ENCODE results near the gene DNAH12. TPM values are rescaled to one million over a fixed set of nuclear protein-coding genes. Genes with fewer than 3 reads are reported as not detected.

DNAH12 gene
- total and polyA plus RNA-seq, 2 of the 13 experiments (the other 11 are each of a cell fraction or from before 2014, with no cell fraction given) = 0.11 TPM

GRCh38 chr3:57397175-57398026 is 146.7 kb downstream of the DNAH12 start (continued):
- no peak; the same call in 1 of the 2 replicates for TF ChIP-seq ZNF281 (CRISPR knock-in tag; IDR thresholded peaks at IDR 0.05; ENCODE audit: borderline replicate concordance)
- no peak for TF ChIP-seq SETDB1 (CRISPR knock-in tag; IDR thresholded peaks at IDR 0.05; ENCODE audit: borderline replicate concordance)
- TF ChIP-seq HES4 (CRISPR knock-in tag; IDR thresholded peaks at IDR 0.05; ENCODE audit: borderline replicate concordance) = no peak
- TF ChIP-seq, protein P1, sequence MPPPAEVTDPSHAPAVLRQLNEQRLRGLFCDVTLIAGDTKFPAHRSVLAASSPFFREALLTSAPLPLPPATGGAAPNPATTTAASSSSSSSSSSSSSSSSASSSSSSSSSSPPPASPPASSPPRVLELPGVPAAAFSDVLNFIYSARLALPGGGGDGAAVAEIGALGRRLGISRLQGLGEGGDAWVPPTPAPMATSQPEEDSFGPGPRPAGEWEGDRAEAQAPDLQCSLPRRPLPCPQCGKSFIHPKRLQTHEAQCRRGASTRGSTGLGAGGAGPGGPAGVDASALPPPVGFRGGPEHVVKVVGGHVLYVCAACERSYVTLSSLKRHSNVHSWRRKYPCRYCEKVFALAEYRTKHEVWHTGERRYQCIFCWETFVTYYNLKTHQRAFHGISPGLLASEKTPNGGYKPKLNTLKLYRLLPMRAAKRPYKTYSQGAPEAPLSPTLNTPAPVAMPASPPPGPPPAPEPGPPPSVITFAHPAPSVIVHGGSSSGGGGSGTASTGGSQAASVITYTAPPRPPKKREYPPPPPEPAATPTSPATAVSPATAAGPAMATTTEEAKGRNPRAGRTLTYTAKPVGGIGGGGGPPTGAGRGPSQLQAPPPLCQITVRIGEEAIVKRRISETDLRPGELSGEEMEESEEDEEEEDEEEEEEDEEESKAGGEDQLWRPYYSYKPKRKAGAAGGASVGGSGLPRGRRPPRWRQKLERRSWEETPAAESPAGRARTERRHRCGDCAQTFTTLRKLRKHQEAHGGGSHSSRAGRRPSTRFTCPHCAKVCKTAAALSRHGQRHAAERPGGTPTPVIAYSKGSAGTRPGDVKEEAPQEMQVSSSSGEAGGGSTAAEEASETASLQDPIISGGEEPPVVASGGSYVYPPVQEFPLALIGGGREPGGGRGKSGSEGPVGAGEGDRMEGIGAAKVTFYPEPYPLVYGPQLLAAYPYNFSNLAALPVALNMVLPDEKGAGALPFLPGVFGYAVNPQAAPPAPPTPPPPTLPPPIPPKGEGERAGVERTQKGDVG (CRISPR knock-in tag; IDR thresholded peaks at IDR 0.05; ENCODE audit: borderline replicate concordance) = no peak
- TF ChIP-seq SATB2 (CRISPR knock-in tag; IDR thresholded peaks at IDR 0.05) = no peak
- TF ChIP-seq MTA1 (CRISPR knock-in tag; IDR thresholded peaks at IDR 0.05; ENCODE audit: borderline replicate concordance) = no peak
- TF ChIP-seq HCFC1 (IDR thresholded peaks at IDR 0.05; ENCODE audit: low read depth, low read length) = no peak
- TF ChIP-seq ZNF207 (IDR thresholded peaks at IDR 0.05; ENCODE audit: borderline replicate concordance) = no peak
- TF ChIP-seq SPEN (CRISPR knock-in tag; IDR thresholded peaks at IDR 0.05; ENCODE audit: low read depth) = no peak
- no peak for TF ChIP-seq FLYWCH1 (CRISPR knock-in tag; IDR thresholded peaks at IDR 0.05)
- TF ChIP-seq IRF2 (CRISPR knock-in tag; IDR thresholded peaks at IDR 0.05) = 0 out of 2 replicates have a peak, but pooled peaks have one; percentile 26
- TF ChIP-seq ZNF775 (CRISPR knock-in tag; IDR thresholded peaks at IDR 0.05; ENCODE audit: borderline replicate concordance) = no peak
- TF ChIP-seq HOXD1 (CRISPR knock-in tag; IDR thresholded peaks at IDR 0.05) = no peak
- TF ChIP-seq ATM (IDR thresholded peaks at IDR 0.05; ENCODE audit: borderline replicate concordance) = no peak
- TF ChIP-seq ZNF558 (CRISPR knock-in tag; IDR thresholded peaks at IDR 0.05; ENCODE audit: borderline replicate concordance) = no peak
- TF ChIP-seq ATF7 (IDR thresholded peaks at IDR 0.05) = no peak
- no peak for TF ChIP-seq ATF7 (CRISPR knock-in tag; IDR thresholded peaks at IDR 0.05)
- TF ChIP-seq HDAC1 (CRISPR knock-in tag; IDR thresholded peaks at IDR 0.05) = no peak
- no peak for TF ChIP-seq KDM6A (CRISPR knock-in tag; IDR thresholded peaks at IDR 0.05; ENCODE audit: low read depth)
- no peak for TF ChIP-seq PCBP1 (IDR thresholded peaks at IDR 0.05; ENCODE audit: borderline replicate concordance, low read depth, low read length)
- no peak for TF ChIP-seq RFXAP (CRISPR knock-in tag; IDR thresholded peaks at IDR 0.05; ENCODE audit: borderline replicate concordance)
- TF ChIP-seq NCOA1 (CRISPR knock-in tag; IDR thresholded peaks at IDR 0.05) = no peak
- TF ChIP-seq MTERF4 (CRISPR knock-in tag; IDR thresholded peaks at IDR 0.05) = no peak
- TF ChIP-seq PAWR (CRISPR knock-in tag; IDR thresholded peaks at IDR 0.05; ENCODE audit: borderline replicate concordance) = no peak
- no peak for TF ChIP-seq ZNF296 (CRISPR knock-in tag; conservative IDR thresholded peaks at IDR 0.05)

All from HepG2 (cell line).